Thyroid gland (tissue), 4 donors: Measurements from ENCODE around the gene ZFHX3. TPM values are rescaled to one million over a fixed set of nuclear protein-coding genes. Genes with fewer than 3 reads are reported as not detected.

Source experiments
- DNase-seq, 2 donors: peaks; one replicate each; pipeline ENCODE4 v3.0.0-alpha.2; 2019
- H3K27ac ChIP-seq, 3 donors: fragments of 200-600 bp; sonication (generic); 1 replicate in 2 of 3; 2 replicates in 1 of 3; pipeline ENCODE4 v1.5.1; 2016 to 2019; ENCODE audit warnings: mild to moderate bottlenecking in 1 of 3, moderate library complexity in 1 of 3
- H3K27me3 ChIP-seq: fragments of 200-600 bp; sonication (generic); one replicate; pipeline ENCODE4 v1.5.1; 2019
- H3K36me3 ChIP-seq, 2 donors: fragments of 200-600 bp; sonication (generic); one replicate each; pipeline ENCODE4 v1.5.1; 2016 to 2019
- H3K4me1 ChIP-seq, 2 donors: fragments of 200-600 bp; sonication (generic); one replicate each; pipeline ENCODE4 v1.5.1; 2017 to 2019
- H3K4me3 ChIP-seq, 3 donors: fragments of 200-600 bp; sonication (generic); replicated peaks in 1 of 3; 1 replicate in 2 of 3; 2 replicates in 1 of 3; pipeline ENCODE4 v1.5.1; 2016; ENCODE audit warnings: mild to moderate bottlenecking in 1 of 3
- H3K9me3 ChIP-seq: fragments of 200-600 bp; sonication (generic); one replicate; pipeline ENCODE4 v1.5.1; 2017
- POLR2A ChIP-seq, 2 donors: fragments of 450-650 bp; IDR thresholded peaks; one replicate each; pipeline ENCODE4 v1.6.1; 2017; ENCODE audit warnings: antibody characterized with exemption in 2 of 2, mild to moderate bottlenecking in 2 of 2, moderate library complexity in 1 of 2
- WGBS, 2 donors: methylation state at CpG; one replicate each; pipeline ENCODE4 v1.1.5; 2017; 5-methylcytosine and 5-hydroxymethylcytosine counted together
- intact Hi-C: fragments of 100-400 bp; cut with DNase I; formaldehyde crosslinking; loops from one replicate; pipeline ENCODE4 v1.15.1; 2023
- total RNA-seq, 4 donors: library from RNA; depleted of rRNA; stranded (reverse); fragments of >200 nt; gene quantifications; one replicate each; pipeline ENCODE4 v1.2.3, GENCODE V29; 2016
- TF ChIP-seq, protein P1 (sequence below), 6 experiments: fragments of 200-600 bp in 3 of 6; fragments of 450-650 bp in 3 of 6; sonication (generic) in 3 of 6; IDR thresholded peaks; one replicate each; pipeline ENCODE4 v1.5.1; 2016 to 2019; ENCODE audit warnings: antibody characterized with exemption in 6 of 6, mild to moderate bottlenecking in 2 of 6, inconsistent platforms in 1 of 6, moderate library complexity in 1 of 6

The ZFHX3 gene
- total RNA-seq, 4 donors from 2014 or later, result 27.4 to 92.9 (median 45.5) TPM

GRCh38 chr16:73037845-73038570, 9.9 kb downstream of the ZFHX3 start:
- 73 to 76% methylated on average over 14 of the region's 14 CpGs for WGBS, 2 donors
- intact Hi-C loops, result no loop called here
- no peak for DNase-seq
- no peak for TF ChIP-seq POLR2A (IDR thresholded peaks at IDR 0.05)
- TF ChIP-seq, protein P1, sequence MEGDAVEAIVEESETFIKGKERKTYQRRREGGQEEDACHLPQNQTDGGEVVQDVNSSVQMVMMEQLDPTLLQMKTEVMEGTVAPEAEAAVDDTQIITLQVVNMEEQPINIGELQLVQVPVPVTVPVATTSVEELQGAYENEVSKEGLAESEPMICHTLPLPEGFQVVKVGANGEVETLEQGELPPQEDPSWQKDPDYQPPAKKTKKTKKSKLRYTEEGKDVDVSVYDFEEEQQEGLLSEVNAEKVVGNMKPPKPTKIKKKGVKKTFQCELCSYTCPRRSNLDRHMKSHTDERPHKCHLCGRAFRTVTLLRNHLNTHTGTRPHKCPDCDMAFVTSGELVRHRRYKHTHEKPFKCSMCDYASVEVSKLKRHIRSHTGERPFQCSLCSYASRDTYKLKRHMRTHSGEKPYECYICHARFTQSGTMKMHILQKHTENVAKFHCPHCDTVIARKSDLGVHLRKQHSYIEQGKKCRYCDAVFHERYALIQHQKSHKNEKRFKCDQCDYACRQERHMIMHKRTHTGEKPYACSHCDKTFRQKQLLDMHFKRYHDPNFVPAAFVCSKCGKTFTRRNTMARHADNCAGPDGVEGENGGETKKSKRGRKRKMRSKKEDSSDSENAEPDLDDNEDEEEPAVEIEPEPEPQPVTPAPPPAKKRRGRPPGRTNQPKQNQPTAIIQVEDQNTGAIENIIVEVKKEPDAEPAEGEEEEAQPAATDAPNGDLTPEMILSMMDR (IDR thresholded peaks at IDR 0.05), result no peak
- peaks cover 75 to 92% of the 10 kb centered on the region in 2 donors for H3K4me1 ChIP-seq
- no peaks in the 10 kb centered on the region for H3K27me3 ChIP-seq
- H3K27ac ChIP-seq, result peak overlapping the region; percentile 73 to 86 (median 82)
- no peaks in the 10 kb centered on the region for H3K36me3 ChIP-seq
- no peaks in the 10 kb centered on the region for H3K9me3 ChIP-seq
- H3K4me3 ChIP-seq, result no peak overlapping the region

- H3K27me3 ChIP-seq, result no peaks in the 10 kb centered on the region
- WGBS, 2 donors, result 15 to 22% methylated on average over 5 of the region's 5 CpGs
- peak overlapping the region; percentile 73 to 86 (median 82) for H3K27ac ChIP-seq
- TF ChIP-seq POLR2A (IDR thresholded peaks at IDR 0.05), result peak in 1 of 2 donors; percentile 34
- TF ChIP-seq, protein P1 (IDR thresholded peaks at IDR 0.05), result no peak
- peaks cover 76 to 92% of the 10 kb centered on the region in 2 donors for H3K4me1 ChIP-seq
- no peaks in the 10 kb centered on the region for H3K36me3 ChIP-seq
- DNase-seq, result peak; percentile 74 to 75
- intact Hi-C loops, result no loop called here
- no peak overlapping the region for H3K4me3 ChIP-seq
- no peaks in the 10 kb centered on the region for H3K9me3 ChIP-seq
Observed at GRCh38 chr16:73037331-73037745, 10.6 kb downstream of the ZFHX3 start.

- WGBS, 2 donors, result 28 to 29% methylated on average over 18 of the region's 19 CpGs
- peak; percentile 84 to 91 for DNase-seq
- H3K36me3 ChIP-seq, result no peaks in the 10 kb centered on the region
- no peaks in the 10 kb centered on the region for H3K27me3 ChIP-seq
- TF ChIP-seq, protein P1 (IDR thresholded peaks at IDR 0.05), result peak in 1 of 6 experiments; percentile 32
- no peak for TF ChIP-seq POLR2A (IDR thresholded peaks at IDR 0.05)
- intact Hi-C loops, result no loop called here
- peaks cover 86 to 92% of the 10 kb centered on the region in 2 donors for H3K4me1 ChIP-seq
- H3K27ac ChIP-seq, result peak overlapping the region; percentile 73 to 86 (median 82)
- H3K4me3 ChIP-seq, result no peak overlapping the region
- H3K9me3 ChIP-seq, result no peaks in the 10 kb centered on the region
Observed at GRCh38 chr16:73036074-73036826, 11.7 kb downstream of the ZFHX3 start.

GRCh38 chr16:73034374-73034773, 13.6 kb downstream of the ZFHX3 start:
- H3K27ac ChIP-seq, result peak overlapping the region; percentile 73 to 86 (median 82)

More at GRCh38 chr16:73034374-73034773, 13.6 kb downstream of the ZFHX3 start:
- intact Hi-C loops, result no loop called here
- no peaks in the 10 kb centered on the region for H3K9me3 ChIP-seq
- no peaks in the 10 kb centered on the region for H3K27me3 ChIP-seq
- DNase-seq, result no peak
- 25 to 28% methylated on average over 4 of the region's 4 CpGs for WGBS, 2 donors
- no peak overlapping the region for H3K4me3 ChIP-seq
- TF ChIP-seq, protein P1 (IDR thresholded peaks at IDR 0.05), result no peak
- peak in 1 of 2 donors; percentile 13 for TF ChIP-seq POLR2A (IDR thresholded peaks at IDR 0.05)
- H3K4me1 ChIP-seq, result peaks cover 74 to 84% of the 10 kb centered on the region in 2 donors
- no peaks in the 10 kb centered on the region for H3K36me3 ChIP-seq
